HG02981 (cell line): ENCODE measurements around the gene SF3B6.

Experiments
- ATAC-seq: cut with Tn5 transposase; IDR thresholded peaks from one replicate; pipeline ENCODE4 v1.9.1; 2021; ENCODE audit warnings: mild to moderate bottlenecking, moderate library complexity; ENCODE audit not compliant: unreplicated experiment

The SF3B6 gene

GRCh38 chr2:24022324-24022974 is 53.7 kb downstream of the SF3B6 start:
- no peak for ATAC-seq

GRCh38 chr2:24021122-24021998 is 54.8 kb downstream of the SF3B6 start:
- no peak for ATAC-seq

- no peak for ATAC-seq
These were observed 55.9 kb downstream of the SF3B6 start for GRCh38 chr2:24020244-24020643.

GRCh38 chr2:24019729-24020128 is 56.4 kb downstream of the SF3B6 start:
- ATAC-seq, result no peak

GRCh38 chr2:24018241-24018640 is 57.9 kb downstream of the SF3B6 start:
- ATAC-seq, result no peak

GRCh38 chr2:24017711-24018110 is 58.4 kb downstream of the SF3B6 start:
- no peak for ATAC-seq
